ENCODE data around the gene CLEC1B.

DNA sequence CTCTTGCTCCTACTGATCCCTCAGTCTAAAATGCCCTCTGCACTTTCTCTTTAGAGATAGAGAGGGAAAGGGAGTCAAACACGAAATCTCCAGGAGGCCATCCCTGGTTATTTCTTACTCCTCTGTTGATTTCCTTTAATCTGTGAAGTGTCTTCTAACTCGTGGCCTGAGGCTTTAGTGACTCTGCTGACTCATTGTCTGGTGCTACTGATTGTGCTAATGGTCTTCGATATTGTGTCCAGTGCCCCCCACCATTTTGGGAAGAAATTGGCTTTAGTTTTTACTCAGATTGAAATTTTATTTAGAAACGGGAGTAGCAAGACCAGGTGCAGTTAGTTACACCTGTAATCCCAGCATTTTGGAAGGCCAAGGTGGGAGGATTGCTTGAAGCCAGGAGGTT, 32.4 kb upstream of the CLEC1B start:
- TF ChIP-seq FOXM1 (IDR thresholded peaks at IDR 0.05; ENCODE audit: borderline replicate concordance) (no peak), HDGF (IDR thresholded peaks at IDR 0.05; ENCODE audit: borderline replicate concordance) (no peak), L3MBTL2 (conservative IDR thresholded peaks at IDR 0.05) (no peak), NFRKB (IDR thresholded peaks at IDR 0.05) (no peak), BHLHE40 (IDR thresholded peaks at IDR 0.05; ENCODE audit: borderline replicate concordance) (no peak)
